ENCODE data around the gene ELOVL5.

The ELOVL5 gene

GRCh38 chr6:53360093-53360912 is 11.6 kb upstream of the ELOVL5 start:
- no peak for TF ChIP-seq CTCF (IDR thresholded peaks at IDR 0.05; ENCODE audit: insufficient read depth, low read depth, low read length, missing control alignments)
- DNase-seq (ENCODE audit: low read depth) = no peak
- no peak overlapping the region for H3K4me3 ChIP-seq (ENCODE audit: low read length)

- no peak for TF ChIP-seq CTCF (IDR thresholded peaks at IDR 0.05; ENCODE audit: insufficient read depth, low read depth, low read length, missing control alignments)
- no peak for DNase-seq (ENCODE audit: low read depth)
- H3K4me3 ChIP-seq (ENCODE audit: low read length) = peak overlapping the region; percentile 55
These were observed 11.0 kb upstream of the ELOVL5 start for GRCh38 chr6:53359843-53360092.

GRCh38 chr6:53359095-53359842 is 10.5 kb upstream of the ELOVL5 start:
- peak overlapping the region; percentile 56 for H3K4me3 ChIP-seq (ENCODE audit: low read length)
- TF ChIP-seq CTCF (IDR thresholded peaks at IDR 0.05; ENCODE audit: insufficient read depth, low read depth, low read length, missing control alignments) = no peak
- DNase-seq (ENCODE audit: low read depth) = peak; percentile 93

GRCh38 chr6:53358440-53359094 is 9.8 kb upstream of the ELOVL5 start:
- no peak for DNase-seq (ENCODE audit: low read depth)
- no peak for TF ChIP-seq CTCF (IDR thresholded peaks at IDR 0.05; ENCODE audit: insufficient read depth, low read depth, low read length, missing control alignments)
- H3K4me3 ChIP-seq (ENCODE audit: low read length) = peak overlapping the region; percentile 56

- TF ChIP-seq CTCF (IDR thresholded peaks at IDR 0.05; ENCODE audit: insufficient read depth, low read depth, low read length, missing control alignments) = no peak
- no peak for DNase-seq (ENCODE audit: low read depth)
- no peak overlapping the region for H3K4me3 ChIP-seq (ENCODE audit: low read length)
These were observed 9.0 kb upstream of the ELOVL5 start for GRCh38 chr6:53357576-53358360.

- peak; percentile 50 for DNase-seq (ENCODE audit: low read depth)
- no peak for TF ChIP-seq CTCF (IDR thresholded peaks at IDR 0.05; ENCODE audit: insufficient read depth, low read depth, low read length, missing control alignments)
These were observed 4.9 kb upstream of the ELOVL5 start for GRCh38 chr6:53353624-53354023.

More at GRCh38 chr6:53353624-53354023, 4.9 kb upstream of the ELOVL5 start:
- H3K4me3 ChIP-seq (ENCODE audit: low read length) = no peak overlapping the region

Measured in epithelial cell of esophagus (primary cell).